Uterus (tissue), 2 donors: ENCODE data around the gene ICAM5.

Experiments used
- CTCF ChIP-seq, 4 experiments: fragments of 200-600 bp in 2 of 4; fragments of 450-650 bp in 2 of 4; sonication (generic) in 2 of 4; IDR thresholded peaks; one replicate each; pipeline ENCODE4 v1.5.1; 2016 to 2019; ENCODE audit warnings: antibody characterized with exemption in 4 of 4, mild to moderate bottlenecking in 2 of 4, moderate library complexity in 1 of 4
- POLR2A ChIP-seq, 2 donors: fragments of 450-650 bp; IDR thresholded peaks; one replicate each; pipeline ENCODE4 v1.6.1; 2016; ENCODE audit warnings: antibody characterized with exemption in 2 of 2, mild to moderate bottlenecking in 1 of 2, moderate library complexity in 1 of 2

- no peak for TF ChIP-seq CTCF (IDR thresholded peaks at IDR 0.05)
- TF ChIP-seq POLR2A (IDR thresholded peaks at IDR 0.05), result no peak
Measured at GRCh38 chr19:10258080-10258710, 31.6 kb upstream of the ICAM5 start.
